ENCODE results near the gene UBA52.

- TF ChIP-seq POLR2A (IDR thresholded peaks at IDR 0.05), result no peak
- TF ChIP-seq CTCF (IDR thresholded peaks at IDR 0.05), result no peak
Measured at GRCh38 chr19:18593367-18594095, 21.9 kb downstream of the UBA52 start.
